ENCODE measurements around the gene TIAM2. TPM values are rescaled to one million over a fixed set of nuclear protein-coding genes. Genes with fewer than 3 reads are reported as not detected.

The TIAM2 gene
- 3.5 and 3.7 TPM in 2 replicates for total RNA-seq

GRCh38 chr6:154995254-154996015 lies at the start of gene TIAM2:
Gene TIAM2, plus strand, starts transcription at chr6:154995315. Its CDS starts 133,909 bp downstream, at chr6:155129224.

GRCh38 chr6:155263373-155264063 lies 268.4 kb downstream of the TIAM2 start, which contains the start of gene CLDN20:
Gene CLDN20, plus strand, starts transcription at chr6:155264013. Its CDS starts 11,707 bp downstream, at chr6:155275720.

